Fibroblast of skin of left quadriceps (primary cell): ENCODE results near the gene CDH11.
A peak's percentile ranks its signal among the peaks of the same experiment; 100 is the strongest.

Experiments used
- DNase-seq, 2 experiments: peaks; one replicate each; pipeline ENCODE4 v3.0.0-alpha.2; 2013; ENCODE audit warnings: low read depth in 2 of 2

Gene CDH11

GRCh38 chr16:65116818-65117430, 4.9 kb downstream of the CDH11 start:
- DNase-seq, result no peak

- no peak for DNase-seq
Observed at GRCh38 chr16:65116216-65116615, 5.6 kb downstream of the CDH11 start.

GRCh38 chr16:65114527-65114926, 7.3 kb downstream of the CDH11 start:
- no peak for DNase-seq

- DNase-seq, result no peak
Observed at GRCh38 chr16:65113441-65113840, 8.4 kb downstream of the CDH11 start.

GRCh38 chr16:65111306-65111705, 10.6 kb downstream of the CDH11 start:
- DNase-seq, result no peak

- DNase-seq, result peak in 1 of 2 experiments; percentile 54
Observed at GRCh38 chr16:65106757-65107156, 15.1 kb downstream of the CDH11 start.

- no peak for DNase-seq
Observed at GRCh38 chr16:65105171-65105570, 16.7 kb downstream of the CDH11 start.

GRCh38 chr16:65104471-65104870, 17.4 kb downstream of the CDH11 start:
- DNase-seq, result no peak

GRCh38 chr16:65102326-65102725, 19.5 kb downstream of the CDH11 start:
- DNase-seq, result no peak

GRCh38 chr16:65101009-65101408, 20.9 kb downstream of the CDH11 start:
- DNase-seq, result no peak

GRCh38 chr16:65099607-65100006, 22.3 kb downstream of the CDH11 start:
- DNase-seq, result no peak

- DNase-seq, result no peak
Observed at GRCh38 chr16:65098916-65099315, 22.9 kb downstream of the CDH11 start.

- no peak for DNase-seq
Observed at GRCh38 chr16:65097296-65097695, 24.6 kb downstream of the CDH11 start.

GRCh38 chr16:65095906-65096305, 26.0 kb downstream of the CDH11 start:
- no peak for DNase-seq

GRCh38 chr16:65095090-65095728, 26.7 kb downstream of the CDH11 start:
- no peak for DNase-seq

- no peak for DNase-seq
Observed at GRCh38 chr16:65094009-65094408, 27.9 kb downstream of the CDH11 start.

- DNase-seq, result no peak
Observed at GRCh38 chr16:65083164-65083857, 38.6 kb downstream of the CDH11 start.

- DNase-seq, result no peak
Observed at GRCh38 chr16:65079549-65079948, 42.3 kb downstream of the CDH11 start.

GRCh38 chr16:65077181-65077580, 44.7 kb downstream of the CDH11 start:
- DNase-seq, result no peak

GRCh38 chr16:65075877-65076276, 46.0 kb downstream of the CDH11 start:
- no peak for DNase-seq

GRCh38 chr16:65071433-65072311, 50.2 kb downstream of the CDH11 start:
- no peak for DNase-seq

GRCh38 chr16:65070831-65071432, 50.9 kb downstream of the CDH11 start:
- peak; percentile 81 to 83 for DNase-seq
